Measurements from ENCODE around the gene SAE1. TPM values are rescaled to one million over a fixed set of nuclear protein-coding genes. Genes with fewer than 3 reads are reported as not detected.

The SAE1 gene
- total and polyA plus RNA-seq, 2 donors: 81.4 to 115 TPM

Small RNA genes within 50 kb of the gene (small RNA-seq; reads per million reads assigned to genes)
- not detected for gene MIR3190

Other genes with a start within 250 kb of the SAE1 start
- gene NPAS1, start 111.0 kb upstream of the SAE1 start, total RNA-seq: 0.16 TPM
- 0.18 TPM for gene NPAS1, start 111.0 kb upstream of the SAE1 start, polyA plus RNA-seq
- 7.5 TPM for gene TMEM160, start 82.2 kb upstream of the SAE1 start, total RNA-seq
- 72.3 TPM for gene TMEM160, start 82.2 kb upstream of the SAE1 start, polyA plus RNA-seq
- gene ZC3H4, start 17.1 kb upstream of the SAE1 start, total RNA-seq: 10.7 TPM
- 15.2 TPM for gene ZC3H4, start 17.1 kb upstream of the SAE1 start, polyA plus RNA-seq
- 1.3 TPM for gene BBC3, start 100.4 kb downstream of the SAE1 start, total RNA-seq
- gene BBC3, start 100.4 kb downstream of the SAE1 start, polyA plus RNA-seq: 6.7 TPM
- 8.0 TPM for gene CCDC9, start 125.7 kb downstream of the SAE1 start, total RNA-seq
- gene CCDC9, start 125.7 kb downstream of the SAE1 start, polyA plus RNA-seq: 36.6 TPM
- 2.8 TPM for gene INAFM1, start 144.1 kb downstream of the SAE1 start, total RNA-seq
- gene INAFM1, start 144.1 kb downstream of the SAE1 start, polyA plus RNA-seq: 32.0 TPM
- gene C5AR1, start 179.0 kb downstream of the SAE1 start, total RNA-seq: 1.8 TPM
- gene C5AR1, start 179.0 kb downstream of the SAE1 start, polyA plus RNA-seq: 19.0 TPM
- 0.85 TPM for gene C5AR2, start 201.3 kb downstream of the SAE1 start, total RNA-seq
- 4.9 TPM for gene C5AR2, start 201.3 kb downstream of the SAE1 start, polyA plus RNA-seq
- gene DHX34, start 218.5 kb downstream of the SAE1 start, total RNA-seq: 9.5 TPM
- gene DHX34, start 218.5 kb downstream of the SAE1 start, polyA plus RNA-seq: 13.9 TPM